Natural killer cell treated with Interleukin-12 subunit alpha and Interleukin-12 subunit beta and Interleukin-15 and Interleukin-18, amount 100 ng/mL, for 72 hours (primary cell): ENCODE data around the gene OR5AS1. TPM values are rescaled to one million over a fixed set of nuclear protein-coding genes. Genes with fewer than 3 reads are reported as not detected.
"Not testable (repeated sequence)": the region's sequence is repeated elsewhere in the genome, so short reads cannot be mapped to it uniquely, and the experiment has no call there.

Experiments used
- ATAC-seq, 2 donors: fragments of 150-1000 bp; cut with Tn5 transposase in 1 of 2; sonication (Bioruptor Pico), chemical (Tn5 transposase) in 1 of 2; 2 replicates each; pipeline ENCODE4 v1.10.0; 2021
- DNase-seq: peaks from one replicate; pipeline ENCODE4 v3.0.0; 2022; ENCODE audit warnings: low spot score
- H3K27ac Mint-ChIP-seq, 2 donors: 1 replicate in 1 of 2; 2 replicates in 1 of 2; pipeline ENCODE4 v1.8.0; 2022; ENCODE audit warnings: mixed read lengths in 2 of 2, mild to moderate bottlenecking in 1 of 2, moderate library complexity in 1 of 2
- H3K27me3 Mint-ChIP-seq, 2 donors: 1 replicate in 1 of 2; 2 replicates in 1 of 2; pipeline ENCODE4 v1.8.0; 2022; ENCODE audit warnings: mixed read lengths in 2 of 2
- H3K36me3 Mint-ChIP-seq: one replicate; pipeline ENCODE4 v1.8.0; 2022; ENCODE audit warnings: mixed read lengths
- H3K4me1 Mint-ChIP-seq, 2 donors: 1 replicate in 1 of 2; 2 replicates in 1 of 2; pipeline ENCODE4 v1.8.0; 2022; ENCODE audit warnings: low read depth in 2 of 2, mixed read lengths in 2 of 2, mild to moderate bottlenecking in 1 of 2
- H3K4me3 Mint-ChIP-seq: one replicate; pipeline ENCODE4 v1.8.0; 2022; ENCODE audit warnings: mixed read lengths
- H3K9me3 Mint-ChIP-seq: 2 replicates; pipeline ENCODE4 v1.8.0; 2022; ENCODE audit warnings: mixed read lengths
- total RNA-seq, 2 donors: library from RNA; stranded (reverse); gene quantifications; one replicate each; pipeline ENCODE4 v1.2.3, GENCODE V29; 2022

Gene OR5AS1
- not detected for total RNA-seq

DNA sequence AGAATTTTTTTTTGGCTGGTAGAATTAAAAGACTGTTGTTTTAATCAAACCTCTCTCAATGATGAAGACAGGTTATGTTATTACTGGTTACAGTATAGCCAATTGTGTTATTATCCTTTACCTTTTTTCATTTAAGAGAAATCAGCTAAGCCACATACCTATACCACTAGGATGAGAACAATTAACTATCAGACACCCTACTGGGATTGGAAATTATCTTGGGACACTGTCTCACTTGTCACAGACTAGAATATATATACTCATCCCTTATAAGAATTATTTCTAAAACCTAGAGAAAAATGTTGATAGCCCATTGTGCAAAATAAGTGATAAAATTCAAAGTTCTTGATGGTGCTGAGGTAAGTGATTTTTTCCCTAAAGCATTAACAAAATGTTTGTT lies at the start of gene OR5AS1:
Gene OR5AS1 (plus strand): TSS at position 301 of the 400 bp plus-strand sequence. CDS start 2,765 bp downstream, outside the sequence.
- no peak within 1 kb of the TSS for H3K27ac Mint-ChIP-seq
- H3K4me3 Mint-ChIP-seq: no peak within 1 kb of the TSS
- no peaks in the 10 kb centered on the region for H3K36me3 Mint-ChIP-seq
- H3K27me3 Mint-ChIP-seq: no peaks in the 10 kb centered on the region
- no peaks in the 10 kb centered on the region for H3K4me1 Mint-ChIP-seq
- peaks cover 7% of the 10 kb centered on the region for H3K9me3 Mint-ChIP-seq
- ATAC-seq (no peak), DNase-seq (no peak)

DNA sequence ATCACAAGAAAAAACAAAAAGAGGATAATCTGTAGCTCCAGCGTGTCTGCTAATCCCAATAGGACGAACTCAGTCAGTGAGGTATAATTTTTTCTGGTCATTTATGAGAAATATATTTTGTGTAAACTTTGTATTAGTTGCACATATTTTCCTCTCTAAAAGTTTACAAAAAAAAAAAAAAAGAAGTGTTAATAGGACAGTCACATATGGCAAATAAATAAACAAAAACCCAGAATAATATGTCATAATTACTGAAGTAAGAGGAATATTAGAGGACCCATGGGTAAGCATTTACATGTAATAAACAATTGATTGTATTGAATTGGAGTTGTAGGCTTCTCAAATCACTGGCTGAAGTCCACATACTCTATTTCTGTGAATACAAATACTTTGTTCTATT lies 32.9 kb upstream of the OR5AS1 start, which contains the start of gene OR5F1:
Gene OR5F1 (minus strand): TSS at position 101 of the 400 bp plus-strand sequence. CDS start 0 bp downstream, at position 101.
- peaks cover 20% of the 10 kb centered on the region for H3K9me3 Mint-ChIP-seq
- no peak within 1 kb of the TSS for H3K27ac Mint-ChIP-seq
- DNase-seq: no peak
- peaks cover 6% of the 10 kb centered on the region for H3K36me3 Mint-ChIP-seq
- H3K27me3 Mint-ChIP-seq: no peaks in the 10 kb centered on the region
- no peak within 1 kb of the TSS for H3K4me3 Mint-ChIP-seq
- no peaks in the 10 kb centered on the region for H3K4me1 Mint-ChIP-seq
- ATAC-seq: no peak

DNA sequence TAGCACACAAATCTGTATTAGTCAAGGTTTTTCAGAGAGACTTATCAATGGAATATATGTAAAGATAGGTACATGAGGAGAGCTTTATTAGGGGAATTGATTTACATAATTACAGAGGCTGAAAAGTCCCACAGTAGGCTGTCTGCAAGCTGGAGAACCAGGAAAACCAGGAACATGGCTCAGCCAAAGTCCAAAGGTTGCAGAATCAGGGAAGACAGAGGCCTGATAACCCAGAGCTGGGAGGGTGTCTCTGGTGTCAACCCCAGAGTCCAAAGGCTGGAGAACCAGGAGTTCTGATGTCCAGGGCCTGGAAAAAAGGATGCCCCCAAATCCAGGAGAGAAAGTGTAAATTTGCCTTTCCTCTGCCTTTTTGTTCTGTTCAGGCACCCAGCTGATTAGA lies 16.7 kb upstream of the OR5AS1 start:
- Mint-ChIP-seq H3K27me3 (no peaks in the 10 kb centered on the region), H3K9me3 (peaks cover 14% of the 10 kb centered on the region), H3K4me1 (no peaks in the 10 kb centered on the region), H3K27ac (no peak overlapping the region), H3K36me3 (peaks cover 7% of the 10 kb centered on the region), H3K4me3 (no peak overlapping the region)
- no peak for DNase-seq
- no peak for ATAC-seq

GRCh38 chr11:56013805-56014204 lies 13.6 kb upstream of the OR5AS1 start:
- H3K4me1 Mint-ChIP-seq: no peaks in the 10 kb centered on the region
- DNase-seq (no peak), ATAC-seq (no peak)
- H3K9me3 Mint-ChIP-seq: peaks cover 20% of the 10 kb centered on the region
- no peak overlapping the region for H3K4me3 Mint-ChIP-seq
- H3K27me3 Mint-ChIP-seq: no peaks in the 10 kb centered on the region
- no peak overlapping the region for H3K27ac Mint-ChIP-seq
- H3K36me3 Mint-ChIP-seq: peaks cover 13% of the 10 kb centered on the region

GRCh38 chr11:56045538-56045937 lies 18.1 kb downstream of the OR5AS1 start:
- no peaks in the 10 kb centered on the region for H3K4me1 Mint-ChIP-seq
- H3K27me3 Mint-ChIP-seq: no peaks in the 10 kb centered on the region
- no peak overlapping the region for H3K27ac Mint-ChIP-seq
- ATAC-seq: no peak
- H3K36me3 Mint-ChIP-seq: no peaks in the 10 kb centered on the region
- peaks cover 10% of the 10 kb centered on the region for H3K9me3 Mint-ChIP-seq
- no peak overlapping the region for H3K4me3 Mint-ChIP-seq
- no peak for DNase-seq

- no peak overlapping the region for H3K27ac Mint-ChIP-seq
- no peak for ATAC-seq
Measured at GRCh38 chr11:56048480-56048879, 21.0 kb downstream of the OR5AS1 start.

DNA sequence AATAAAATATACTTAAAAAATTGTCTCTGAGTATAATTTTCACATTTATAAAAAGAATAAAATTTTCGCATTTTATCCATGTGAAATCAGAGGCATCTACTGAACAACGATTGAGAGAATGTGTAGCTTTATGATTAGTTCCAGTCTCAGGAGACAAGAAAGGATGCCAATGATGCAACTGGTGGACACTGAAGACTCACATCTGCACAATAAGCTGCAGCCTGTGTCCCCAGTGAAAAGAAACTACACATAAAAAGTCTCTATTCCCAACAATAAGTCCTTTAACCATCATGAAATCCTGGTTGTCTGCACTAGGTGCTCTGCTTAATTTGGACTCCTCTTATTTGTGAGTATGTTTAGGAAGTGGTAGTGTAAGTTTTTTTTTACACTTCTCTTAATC lies 22.0 kb downstream of the OR5AS1 start:
- Mint-ChIP-seq H3K27me3 (no peaks in the 10 kb centered on the region), H3K4me3 (no peak overlapping the region), H3K4me1 (no peaks in the 10 kb centered on the region), H3K36me3 (no peaks in the 10 kb centered on the region), H3K9me3 (peaks cover 14% of the 10 kb centered on the region), H3K27ac (no peak overlapping the region)
- no peak for DNase-seq
- no peak for ATAC-seq

More at GRCh38 chr11:56048480-56048879, 21.0 kb downstream of the OR5AS1 start:
- Mint-ChIP-seq H3K27me3 (no peaks in the 10 kb centered on the region), H3K9me3 (peaks cover 10% of the 10 kb centered on the region), H3K4me3 (no peak overlapping the region), H3K36me3 (no peaks in the 10 kb centered on the region), H3K4me1 (no peaks in the 10 kb centered on the region)
- DNase-seq: no peak

- not testable (repeated sequence) for H3K4me1 Mint-ChIP-seq, H3K4me3 Mint-ChIP-seq, H3K27ac Mint-ChIP-seq, DNase-seq, H3K27me3 Mint-ChIP-seq, ATAC-seq
- peaks cover 37% of the 10 kb centered on the region for H3K9me3 Mint-ChIP-seq
- H3K36me3 Mint-ChIP-seq: peaks cover 15% of the 10 kb centered on the region
Measured at GRCh38 chr11:56056366-56056765, 28.9 kb downstream of the OR5AS1 start.

GRCh38 chr11:56057661-56058237 lies 30.3 kb downstream of the OR5AS1 start:
- H3K27me3 Mint-ChIP-seq, ATAC-seq, H3K4me3 Mint-ChIP-seq, H3K4me1 Mint-ChIP-seq, H3K27ac Mint-ChIP-seq, DNase-seq: not testable (repeated sequence)
- peaks cover 15% of the 10 kb centered on the region for H3K36me3 Mint-ChIP-seq
- peaks cover 32% of the 10 kb centered on the region for H3K9me3 Mint-ChIP-seq

DNA sequence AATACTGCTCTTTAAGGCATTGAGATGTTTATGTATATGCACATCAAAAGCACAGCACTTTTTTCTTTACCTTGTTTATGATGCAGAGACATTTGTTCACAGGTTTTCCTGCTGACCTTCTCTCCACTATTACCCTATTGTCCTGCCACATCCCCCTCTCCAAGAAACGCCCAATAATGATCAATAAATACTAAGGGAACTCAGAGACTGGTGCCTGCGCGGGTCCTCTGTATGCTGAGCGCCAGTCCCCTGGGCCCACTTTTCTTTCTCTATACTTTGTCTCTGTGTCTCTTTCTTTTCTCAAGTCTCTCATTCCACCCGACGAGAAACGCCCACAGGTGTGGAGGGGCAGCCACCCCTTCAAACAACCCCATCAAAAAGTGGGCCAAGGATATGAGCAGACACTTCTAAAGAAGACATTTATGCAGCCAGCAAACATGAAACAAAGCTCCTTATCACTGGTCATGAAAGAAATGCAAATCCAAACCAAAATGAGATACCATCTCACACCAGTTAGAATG lies 30.9 kb downstream of the OR5AS1 start:
- not testable (repeated sequence) for H3K4me3 Mint-ChIP-seq, ATAC-seq, H3K4me1 Mint-ChIP-seq, DNase-seq, H3K27me3 Mint-ChIP-seq, H3K27ac Mint-ChIP-seq
- Mint-ChIP-seq H3K36me3 (peaks cover 15% of the 10 kb centered on the region), H3K9me3 (peaks cover 32% of the 10 kb centered on the region)

GRCh38 chr11:56066980-56067379 lies 39.5 kb downstream of the OR5AS1 start:
- H3K4me1 Mint-ChIP-seq: no peaks in the 10 kb centered on the region
- ATAC-seq (no peak), DNase-seq (no peak)
- H3K27me3 Mint-ChIP-seq: no peaks in the 10 kb centered on the region
- H3K9me3 Mint-ChIP-seq: peaks cover 17% of the 10 kb centered on the region
- H3K27ac Mint-ChIP-seq: no peak overlapping the region
- no peak overlapping the region for H3K4me3 Mint-ChIP-seq
- peaks cover 6% of the 10 kb centered on the region for H3K36me3 Mint-ChIP-seq

Other genes with a start within 250 kb of the OR5AS1 start
- gene OR5D14, start 232.1 kb upstream of the OR5AS1 start, total RNA-seq: not detected
- gene OR5L1, start 216.3 kb upstream of the OR5AS1 start, total RNA-seq: not detected
- not detected for gene OR5D18, start 208.0 kb upstream of the OR5AS1 start, total RNA-seq
- not detected for gene OR5L2, start 200.4 kb upstream of the OR5AS1 start, total RNA-seq
- gene OR5D16, start 188.9 kb upstream of the OR5AS1 start, total RNA-seq: not detected
- 1 to 10 TPM in 1 of 2 donors, not detected in 1; 2.2 TPM for gene TRIM51, start 144.4 kb upstream of the OR5AS1 start, total RNA-seq
- gene OR5W2, start 113.1 kb upstream of the OR5AS1 start, total RNA-seq: not detected
- gene OR5I1, start 91.3 kb upstream of the OR5AS1 start, total RNA-seq: not detected
- gene OR10AG1, start 57.7 kb upstream of the OR5AS1 start, total RNA-seq: not detected
- not detected for gene OR5F1, start 33.0 kb upstream of the OR5AS1 start, total RNA-seq
- not detected for gene OR8I2, start 65.7 kb downstream of the OR5AS1 start, total RNA-seq
- gene OR8H2, start 76.0 kb downstream of the OR5AS1 start, total RNA-seq: not detected
- not detected for gene OR8H3, start 94.7 kb downstream of the OR5AS1 start, total RNA-seq
- gene OR8J3, start 112.5 kb downstream of the OR5AS1 start, total RNA-seq: not detected
- not detected for gene OR8K5, start 132.7 kb downstream of the OR5AS1 start, total RNA-seq
- not detected for gene OR5J2, start 149.0 kb downstream of the OR5AS1 start, total RNA-seq
- not detected for gene OR5T2, start 206.6 kb downstream of the OR5AS1 start, total RNA-seq
- gene OR5T3, start 224.6 kb downstream of the OR5AS1 start, total RNA-seq: not detected
- gene OR5T1, start 246.5 kb downstream of the OR5AS1 start, total RNA-seq: not detected